Loucy (cell line): Measurements from ENCODE around the gene SCN3B.

ENCODE experiments used
- H2AFZ ChIP-seq: fragments of 200-600 bp; sonication (generic); 2 replicates; pipeline ENCODE4 v1.6.0; 2016; ENCODE audit warnings: antibody characterized with exemption, mild to moderate bottlenecking, low read length, moderate library complexity
- H3F3A ChIP-seq: fragments of 200-600 bp; 2 replicates; pipeline ENCODE4 v1.6.0; 2016; ENCODE audit warnings: antibody characterized with exemption, low read depth, mild to moderate bottlenecking
- H3K27me3 ChIP-seq: fragments of 200-600 bp; sonication (generic); 2 replicates; pipeline ENCODE4 v1.6.1; 2014; ENCODE audit warnings: low read length, mild to moderate bottlenecking; ENCODE audit not compliant: insufficient read depth, poor library complexity, severe bottlenecking
- H3K36me3 ChIP-seq: fragments of 200-600 bp; sonication (generic); 2 replicates; pipeline ENCODE4 v1.6.1; 2016; ENCODE audit warnings: low read length; ENCODE audit not compliant: insufficient read depth
- H3K4me1 ChIP-seq: fragments of 200-600 bp; sonication (generic); 2 replicates; pipeline ENCODE4 v1.5.1; 2014; ENCODE audit warnings: low read length, mild to moderate bottlenecking; ENCODE audit not compliant: insufficient read depth, poor library complexity, severe bottlenecking
- H3K4me2 ChIP-seq: fragments of 200-600 bp; sonication (generic); 2 replicates; pipeline ENCODE4 v1.6.0; 2014; ENCODE audit warnings: antibody characterized with exemption, low read length, low read depth, mild to moderate bottlenecking; ENCODE audit not compliant: poor library complexity, severe bottlenecking
- H3K4me3 ChIP-seq: fragments of 200-600 bp; sonication (generic); 2 replicates; pipeline ENCODE4 v1.5.1; 2014; ENCODE audit warnings: low read length, mild to moderate bottlenecking, mixed read lengths; ENCODE audit not compliant: poor library complexity, severe bottlenecking
- H3K79me2 ChIP-seq: fragments of 200-600 bp; sonication (generic); 2 replicates; pipeline ENCODE4 v1.6.1; 2014; ENCODE audit warnings: low read length; ENCODE audit not compliant: insufficient read depth
- H3K9ac ChIP-seq: fragments of 200-600 bp; sonication (generic); 2 replicates; pipeline ENCODE4 v1.6.0; 2014; ENCODE audit warnings: mild to moderate bottlenecking, low read depth, low read length, moderate library complexity; ENCODE audit not compliant: poor library complexity, severe bottlenecking
- H3K9me2 ChIP-seq: fragments of 200-600 bp; sonication (generic); replicated peaks from 2 replicates; pipeline ENCODE4 v1.6.1; 2016; ENCODE audit warnings: low read depth, low read length, mixed read lengths
- H3K9me3 ChIP-seq: fragments of 200-600 bp; sonication (generic); 2 replicates; pipeline ENCODE4 v1.6.1; 2014; ENCODE audit warnings: mild to moderate bottlenecking, antibody characterized with exemption, low read length, low read depth; ENCODE audit not compliant: insufficient read depth
- H4K20me1 ChIP-seq: fragments of 200-600 bp; sonication (generic); 2 replicates; pipeline ENCODE4 v1.6.0; 2014; ENCODE audit warnings: antibody characterized with exemption, low read length, mild to moderate bottlenecking; ENCODE audit not compliant: insufficient read depth, poor library complexity, severe bottlenecking
- EZH2phosphoT487 ChIP-seq: fragments of 200-600 bp; IDR thresholded peaks from 2 replicates; pipeline ENCODE4 v1.6.1; 2018; ENCODE audit warnings: antibody characterized with exemption, mild to moderate bottlenecking, moderate library complexity, borderline replicate concordance
- TF ChIP-seq, protein P1 (sequence below): fragments of 200-600 bp; sonication (generic); conservative IDR thresholded peaks from 2 replicates; pipeline ENCODE4 v1.5.1; 2014; ENCODE audit warnings: mild to moderate bottlenecking, antibody characterized with exemption, low read length

SCN3B gene

DNA sequence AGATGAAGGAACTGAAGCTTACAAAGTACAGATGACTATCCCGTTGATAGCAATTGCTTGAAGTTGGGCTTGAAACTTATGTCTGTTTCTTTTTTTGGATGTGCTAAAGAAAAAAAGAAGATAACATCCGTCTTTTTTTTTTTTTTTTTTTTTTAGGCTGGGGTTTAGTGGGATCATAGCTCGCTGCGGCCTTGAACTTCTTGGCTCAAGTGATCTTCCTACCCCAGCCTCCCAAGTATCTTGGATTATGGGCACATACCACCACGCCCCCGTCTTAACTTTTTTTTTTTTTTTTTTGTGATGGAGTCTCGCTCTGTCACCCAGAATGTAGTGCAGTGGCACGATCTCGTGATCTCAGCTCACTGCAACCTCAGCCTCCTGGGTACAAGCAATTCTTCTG, 40.8 kb upstream of the SCN3B start:
- Histone ChIP-seq H3K79me2 (no peaks in the 10 kb centered on the region), H3K27me3 (peaks cover 8% of the 10 kb centered on the region), H4K20me1 (no peaks in the 10 kb centered on the region), H3K4me3 (no peak overlapping the region), H3K9me3 (no peaks in the 10 kb centered on the region), H3F3A (no peaks in the 10 kb centered on the region), H3K36me3 (no peaks in the 10 kb centered on the region), H3K4me2 (no peak overlapping the region), H2AFZ (no peak overlapping the region), H3K4me1 (no peaks in the 10 kb centered on the region), H3K9ac (no peak overlapping the region), H3K9me2 (no peaks in the 10 kb centered on the region)
- TF ChIP-seq, protein P1, sequence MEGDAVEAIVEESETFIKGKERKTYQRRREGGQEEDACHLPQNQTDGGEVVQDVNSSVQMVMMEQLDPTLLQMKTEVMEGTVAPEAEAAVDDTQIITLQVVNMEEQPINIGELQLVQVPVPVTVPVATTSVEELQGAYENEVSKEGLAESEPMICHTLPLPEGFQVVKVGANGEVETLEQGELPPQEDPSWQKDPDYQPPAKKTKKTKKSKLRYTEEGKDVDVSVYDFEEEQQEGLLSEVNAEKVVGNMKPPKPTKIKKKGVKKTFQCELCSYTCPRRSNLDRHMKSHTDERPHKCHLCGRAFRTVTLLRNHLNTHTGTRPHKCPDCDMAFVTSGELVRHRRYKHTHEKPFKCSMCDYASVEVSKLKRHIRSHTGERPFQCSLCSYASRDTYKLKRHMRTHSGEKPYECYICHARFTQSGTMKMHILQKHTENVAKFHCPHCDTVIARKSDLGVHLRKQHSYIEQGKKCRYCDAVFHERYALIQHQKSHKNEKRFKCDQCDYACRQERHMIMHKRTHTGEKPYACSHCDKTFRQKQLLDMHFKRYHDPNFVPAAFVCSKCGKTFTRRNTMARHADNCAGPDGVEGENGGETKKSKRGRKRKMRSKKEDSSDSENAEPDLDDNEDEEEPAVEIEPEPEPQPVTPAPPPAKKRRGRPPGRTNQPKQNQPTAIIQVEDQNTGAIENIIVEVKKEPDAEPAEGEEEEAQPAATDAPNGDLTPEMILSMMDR, result no peak
- TF ChIP-seq EZH2phosphoT487, result no peak

DNA sequence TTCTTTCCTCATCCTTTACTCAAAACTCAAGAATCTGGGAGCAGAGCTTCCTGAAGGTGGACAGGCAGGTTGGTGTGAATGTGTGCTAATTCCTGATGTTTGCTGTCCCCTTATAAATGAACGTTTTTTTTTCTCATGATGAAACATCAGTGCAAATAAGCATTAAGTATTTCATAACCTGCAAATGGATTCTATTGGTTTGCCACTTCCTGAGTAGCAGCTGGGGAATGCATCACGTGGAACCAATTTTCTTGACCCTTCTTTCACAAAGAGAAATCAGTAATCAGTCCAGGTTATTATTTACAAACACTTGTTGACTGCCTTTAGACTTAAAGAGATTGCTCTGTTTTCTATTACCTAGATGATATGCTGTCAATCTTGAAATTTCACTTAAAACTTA, 40.1 kb upstream of the SCN3B start:
- Histone ChIP-seq H3K9ac (no peak overlapping the region), H3F3A (no peaks in the 10 kb centered on the region), H3K79me2 (no peaks in the 10 kb centered on the region), H3K4me3 (no peak overlapping the region), H3K9me2 (no peaks in the 10 kb centered on the region), H4K20me1 (no peaks in the 10 kb centered on the region), H3K9me3 (no peaks in the 10 kb centered on the region), H3K27me3 (peaks cover 15% of the 10 kb centered on the region), H3K4me2 (no peak overlapping the region), H3K4me1 (no peaks in the 10 kb centered on the region), H2AFZ (no peak overlapping the region), H3K36me3 (no peaks in the 10 kb centered on the region)
- no peak for TF ChIP-seq EZH2phosphoT487

DNA sequence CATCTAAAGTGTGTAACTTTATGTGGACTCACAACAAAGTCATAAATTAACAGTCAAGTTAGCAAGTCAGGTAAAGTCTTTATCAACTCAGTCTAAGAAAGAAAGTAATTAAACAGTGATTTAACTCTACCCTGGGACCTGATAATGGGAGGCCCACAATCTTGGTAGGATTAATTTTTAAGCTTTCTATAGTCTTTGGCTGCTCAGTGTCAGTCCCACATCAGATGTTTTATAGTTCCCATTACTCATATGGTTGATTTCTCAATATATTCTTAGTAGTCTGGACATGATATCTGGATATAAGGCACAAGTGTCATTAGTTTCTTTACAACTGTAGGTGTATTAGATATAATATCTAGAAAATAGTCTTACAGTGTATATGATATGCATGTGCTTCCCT, 38.5 kb upstream of the SCN3B start:
- no peak overlapping the region for H3K4me3 ChIP-seq
- no peak overlapping the region for H3K4me2 ChIP-seq
- no peaks in the 10 kb centered on the region for H3K4me1 ChIP-seq
- no peaks in the 10 kb centered on the region for H3K9me3 ChIP-seq
- TF ChIP-seq, protein P1, result no peak
- TF ChIP-seq EZH2phosphoT487, result no peak
- H3F3A ChIP-seq, result no peaks in the 10 kb centered on the region
- no peaks in the 10 kb centered on the region for H3K36me3 ChIP-seq
- no peak overlapping the region for H2AFZ ChIP-seq
- H3K9me2 ChIP-seq, result no peaks in the 10 kb centered on the region
- H4K20me1 ChIP-seq, result no peaks in the 10 kb centered on the region
- no peaks in the 10 kb centered on the region for H3K79me2 ChIP-seq
- peaks cover 17% of the 10 kb centered on the region for H3K27me3 ChIP-seq
- no peak overlapping the region for H3K9ac ChIP-seq

DNA sequence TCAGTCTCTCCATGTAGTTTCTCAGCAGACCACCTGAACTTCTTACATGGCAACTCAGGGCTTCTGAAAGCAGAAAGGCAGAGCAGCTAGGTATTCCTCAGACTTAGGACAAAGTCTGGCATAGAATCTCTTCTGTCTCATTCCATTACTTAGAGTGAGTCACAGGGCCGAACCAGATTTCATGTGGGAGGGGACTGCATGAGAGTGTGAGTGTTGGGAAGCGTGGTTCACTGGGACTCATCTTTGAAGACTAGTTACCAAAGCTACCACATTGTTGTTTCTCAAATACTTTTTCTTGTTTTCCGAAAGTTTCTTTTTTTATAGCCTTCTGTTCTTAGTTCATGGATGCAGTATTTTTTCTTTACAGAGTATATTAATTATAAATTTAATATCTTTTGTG, 36.1 kb upstream of the SCN3B start:
- Histone ChIP-seq H3K9me3 (no peaks in the 10 kb centered on the region), H3K27me3 (peaks cover 17% of the 10 kb centered on the region)
- TF ChIP-seq, protein P1, result no peak
- TF ChIP-seq EZH2phosphoT487, result no peak

More for the DNA sequence above, 36.1 kb upstream of the SCN3B start:
- H4K20me1 ChIP-seq, result no peaks in the 10 kb centered on the region
- no peaks in the 10 kb centered on the region for H3K79me2 ChIP-seq
- no peaks in the 10 kb centered on the region for H3K4me1 ChIP-seq
- no peak overlapping the region for H3K9ac ChIP-seq
- no peaks in the 10 kb centered on the region for H3K36me3 ChIP-seq
- H2AFZ ChIP-seq, result no peak overlapping the region
- H3K4me3 ChIP-seq, result no peak overlapping the region
- H3F3A ChIP-seq, result no peaks in the 10 kb centered on the region
- no peak overlapping the region for H3K4me2 ChIP-seq
- H3K9me2 ChIP-seq, result no peaks in the 10 kb centered on the region
